H7 (cell line): ENCODE data around the gene AKT1S1. TPM values are rescaled to one million over a fixed set of nuclear protein-coding genes. Genes with fewer than 3 reads are reported as not detected.

Experiments used
- DNase-seq: peaks from one replicate; pipeline ENCODE4 v3.0.0; 2012
- H3K27me3 ChIP-seq: 2 replicates; pipeline ENCODE4 v1.6.0; 2011; ENCODE audit warnings: mild to moderate bottlenecking, low read length; ENCODE audit not compliant: control insufficient read depth, insufficient read depth
- H3K36me3 ChIP-seq: replicated peaks from 2 replicates; pipeline ENCODE4 v1.5.1; 2011; ENCODE audit warnings: low read length; ENCODE audit not compliant: control insufficient read depth, insufficient read depth
- H3K4me3 ChIP-seq: 2 replicates; pipeline ENCODE4 v1.5.1; 2011; ENCODE audit warnings: low read depth, mild to moderate bottlenecking, control low read depth, low read length, moderate library complexity; ENCODE audit not compliant: insufficient read depth
- total RNA-seq: library from RNA; depleted of rRNA; stranded (reverse); fragments of >200 nt; shearing (Covaris generic); gene quantifications from 2 replicates; pipeline ENCODE4 v1.2.3, GENCODE V29; 2014

Gene AKT1S1
- total RNA-seq, 1 experiment from 2014 or later: 12.9 TPM

DNA sequence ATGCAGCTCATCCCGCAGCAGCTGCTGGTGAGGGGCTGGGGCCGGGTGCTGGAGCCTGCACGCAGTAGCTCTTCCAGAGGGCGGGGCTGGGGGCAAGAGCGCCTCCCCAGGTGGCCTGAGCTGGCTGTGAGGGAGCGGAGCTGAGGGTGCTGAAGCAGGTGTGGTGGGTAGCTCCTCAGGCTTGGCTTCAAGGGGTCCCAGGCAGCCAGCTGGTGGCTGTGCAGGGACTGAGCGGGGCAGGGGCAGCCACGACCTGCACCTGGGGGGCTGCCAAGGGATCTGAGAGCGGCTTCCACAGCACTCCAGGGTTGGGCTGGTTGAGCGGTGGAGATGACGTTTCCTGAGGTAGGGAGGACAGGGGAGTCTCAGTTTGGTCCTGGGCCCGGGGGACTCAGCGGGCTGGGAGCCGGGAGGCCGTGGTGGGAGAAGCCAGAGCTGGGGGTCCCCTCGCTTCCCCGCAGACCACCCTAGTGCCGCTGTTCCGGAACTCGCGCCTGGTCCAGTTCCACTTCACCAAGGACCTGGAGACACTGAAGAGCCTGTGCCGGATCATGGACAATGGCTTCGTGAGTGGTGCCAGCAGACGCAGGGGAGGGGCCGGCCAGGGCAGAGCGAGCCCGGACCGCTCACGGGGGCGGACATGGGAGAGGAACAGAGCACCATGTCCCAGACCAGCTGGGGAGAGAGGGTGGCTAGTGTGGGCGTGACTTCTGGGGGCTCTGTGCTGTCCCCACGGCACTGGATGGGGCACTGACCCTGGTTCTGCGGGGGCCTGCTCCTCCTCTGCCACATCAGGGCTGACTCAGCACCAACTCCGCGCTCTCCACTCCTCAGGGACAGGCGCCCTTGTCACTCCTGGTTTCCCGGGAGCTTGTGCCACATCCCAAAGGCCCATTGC, 18.8 kb downstream of the AKT1S1 start:
- DNase-seq: peak; percentile 67

DNA sequence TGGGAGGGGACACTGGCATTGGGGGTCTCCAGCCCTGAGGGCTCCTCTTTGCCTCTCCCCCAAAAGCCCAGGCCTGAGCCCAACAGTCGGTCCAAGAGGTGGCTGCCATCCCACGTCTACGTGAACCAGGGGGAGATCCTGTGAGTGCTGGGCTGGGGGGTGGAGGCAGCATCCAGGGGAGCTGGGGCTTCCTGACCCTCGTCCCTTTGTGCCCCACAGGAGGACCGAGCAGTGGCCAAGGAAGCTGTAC, 19.4 kb downstream of the AKT1S1 start:
- Histone ChIP-seq H3K36me3 (peaks cover 23% of the 10 kb centered on the region), H3K27me3 (no peaks in the 10 kb centered on the region), H3K4me3 (no peak overlapping the region)
- no peak for DNase-seq

More for the DNA sequence above, 18.8 kb downstream of the AKT1S1 start:
- H3K27me3 ChIP-seq: no peaks in the 10 kb centered on the region
- no peak overlapping the region for H3K4me3 ChIP-seq
- H3K36me3 ChIP-seq: peaks cover 24% of the 10 kb centered on the region

DNA sequence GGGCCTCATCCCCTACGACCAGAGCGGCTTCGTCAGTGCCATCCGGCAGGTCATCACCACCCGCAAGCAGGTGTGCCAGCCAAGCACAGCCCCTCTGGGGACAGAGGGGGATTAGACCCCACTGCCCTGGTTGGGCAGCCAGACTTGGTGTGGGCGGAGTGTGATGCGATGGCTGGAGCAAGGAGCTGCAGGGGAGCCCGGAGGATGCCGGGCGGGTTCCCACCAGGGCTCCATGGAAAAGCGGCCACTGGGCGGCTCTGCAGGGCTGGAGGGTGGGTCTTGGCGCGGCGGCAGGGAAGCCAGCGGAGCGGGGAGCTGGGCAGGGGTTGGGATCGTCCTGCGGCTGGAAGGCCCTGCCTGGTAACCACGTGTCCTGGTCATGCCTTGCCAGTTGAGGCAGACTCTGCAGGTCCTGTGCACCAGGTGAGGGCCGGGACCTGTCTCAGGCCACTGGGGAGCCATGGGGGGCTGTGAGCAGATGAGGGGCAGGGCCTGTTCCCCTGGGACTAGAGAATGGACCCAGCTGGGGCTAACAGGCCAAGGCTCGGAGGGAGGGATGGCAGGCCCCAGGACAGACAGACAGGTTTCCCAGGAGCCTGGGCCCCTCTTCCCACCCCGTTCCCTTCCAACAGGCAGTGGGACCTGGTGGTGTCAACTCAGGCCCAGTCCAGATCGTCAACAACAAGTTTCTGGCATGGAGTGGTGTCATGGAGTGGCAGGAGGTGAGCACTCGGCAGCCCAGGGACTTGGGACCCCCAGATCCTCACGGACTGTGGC, 19.9 kb downstream of the AKT1S1 start:
- Histone ChIP-seq H3K27me3 (no peaks in the 10 kb centered on the region), H3K36me3 (peaks cover 27% of the 10 kb centered on the region), H3K4me3 (no peak overlapping the region)
- DNase-seq: peak; percentile 74

DNA sequence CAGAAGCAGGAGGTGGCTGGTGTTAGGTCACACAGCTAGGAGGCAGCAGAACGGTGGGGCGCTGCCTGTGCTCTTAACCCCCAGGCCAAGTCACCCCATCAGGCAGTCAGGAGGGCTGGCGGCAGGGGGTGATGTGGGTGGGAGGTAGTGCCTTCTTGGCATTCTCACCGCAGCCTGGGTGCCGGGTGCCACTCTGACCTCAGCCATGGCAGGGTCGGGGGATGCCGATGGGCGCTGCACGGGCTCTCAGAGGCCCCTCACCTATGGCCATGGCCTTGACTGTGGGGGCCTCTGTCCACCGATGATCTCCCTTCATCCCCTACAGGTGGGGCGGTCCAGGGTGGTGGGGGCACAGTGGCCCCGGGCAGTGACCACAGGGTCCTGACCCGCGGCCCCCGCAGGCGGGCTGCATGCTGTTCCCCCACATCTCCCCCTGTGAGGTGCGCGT, 20.6 kb downstream of the AKT1S1 start:
- Histone ChIP-seq H3K27me3 (no peaks in the 10 kb centered on the region), H3K4me3 (no peak overlapping the region), H3K36me3 (peaks cover 27% of the 10 kb centered on the region)
- peak; percentile 58 for DNase-seq

DNA sequence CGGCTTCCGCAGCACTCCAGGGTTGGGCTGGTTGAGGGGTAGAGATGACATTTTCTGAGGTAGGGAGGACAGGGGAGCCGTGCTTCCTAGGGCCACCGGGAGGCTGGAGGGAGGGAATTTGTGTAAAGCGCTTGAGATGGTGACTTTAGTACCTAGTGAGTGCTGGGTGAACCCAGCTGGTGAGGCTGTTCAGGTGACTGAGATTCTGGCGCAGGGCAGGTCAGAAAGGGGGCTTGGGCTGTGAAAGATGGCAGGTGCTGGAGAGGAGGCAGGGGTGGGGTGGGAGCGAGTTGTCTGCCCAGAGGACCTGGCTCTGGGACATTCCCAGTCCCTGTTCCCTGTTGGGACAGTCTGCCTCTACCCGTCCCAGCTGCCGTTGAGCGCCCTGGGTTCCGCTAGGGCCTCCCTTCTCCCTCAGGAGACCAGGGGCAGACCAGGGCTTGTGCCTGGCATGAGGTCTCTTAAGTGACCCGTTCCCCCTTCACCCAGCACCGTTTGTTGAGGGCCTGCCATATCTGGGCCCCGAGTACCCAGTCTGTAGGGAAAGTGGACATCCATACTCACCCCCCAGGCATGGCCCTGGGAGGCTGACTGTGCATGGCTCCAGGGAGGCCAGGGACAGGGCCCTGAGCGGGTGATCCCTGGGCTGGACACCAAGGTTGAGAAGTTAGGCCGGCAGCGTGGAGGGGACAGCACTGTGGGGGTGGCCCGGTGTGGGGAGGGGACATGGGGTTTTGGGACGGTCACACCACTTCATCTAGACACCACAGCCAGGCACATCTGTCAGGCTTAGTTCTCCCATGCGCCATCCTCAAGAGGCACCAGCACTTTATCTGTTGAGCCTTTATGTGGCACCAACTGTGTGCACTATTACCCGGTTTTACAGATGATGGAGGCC, 21.2 kb downstream of the AKT1S1 start:
- DNase-seq: peak; percentile 55

DNA sequence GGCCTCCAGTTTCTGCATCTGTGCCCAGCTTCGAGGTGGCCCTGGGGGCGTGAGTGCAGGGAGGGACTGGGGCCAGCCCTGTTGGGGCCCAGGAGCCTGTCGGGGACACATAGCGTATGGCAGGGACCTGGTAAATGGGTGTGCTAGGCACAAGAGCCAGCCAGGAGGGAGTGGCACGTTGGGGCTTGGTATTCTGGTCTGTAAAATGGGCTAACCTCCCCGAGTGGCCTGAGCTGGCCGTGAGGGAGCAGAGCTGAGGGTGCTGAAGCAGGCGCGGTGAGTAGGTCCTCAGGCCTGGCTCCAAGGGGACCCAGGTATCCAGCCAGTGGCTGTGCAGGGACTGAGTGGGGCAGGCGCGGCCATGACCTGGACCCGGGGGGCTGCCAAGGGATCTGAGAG, 21.9 kb downstream of the AKT1S1 start:
- DNase-seq: peak; percentile 52
- H3K4me3 ChIP-seq: no peak overlapping the region
- peaks cover 22% of the 10 kb centered on the region for H3K36me3 ChIP-seq
- H3K27me3 ChIP-seq: no peaks in the 10 kb centered on the region

More for the DNA sequence above, 21.2 kb downstream of the AKT1S1 start:
- peaks cover 25% of the 10 kb centered on the region for H3K36me3 ChIP-seq
- no peaks in the 10 kb centered on the region for H3K27me3 ChIP-seq
- H3K4me3 ChIP-seq: no peak overlapping the region

DNA sequence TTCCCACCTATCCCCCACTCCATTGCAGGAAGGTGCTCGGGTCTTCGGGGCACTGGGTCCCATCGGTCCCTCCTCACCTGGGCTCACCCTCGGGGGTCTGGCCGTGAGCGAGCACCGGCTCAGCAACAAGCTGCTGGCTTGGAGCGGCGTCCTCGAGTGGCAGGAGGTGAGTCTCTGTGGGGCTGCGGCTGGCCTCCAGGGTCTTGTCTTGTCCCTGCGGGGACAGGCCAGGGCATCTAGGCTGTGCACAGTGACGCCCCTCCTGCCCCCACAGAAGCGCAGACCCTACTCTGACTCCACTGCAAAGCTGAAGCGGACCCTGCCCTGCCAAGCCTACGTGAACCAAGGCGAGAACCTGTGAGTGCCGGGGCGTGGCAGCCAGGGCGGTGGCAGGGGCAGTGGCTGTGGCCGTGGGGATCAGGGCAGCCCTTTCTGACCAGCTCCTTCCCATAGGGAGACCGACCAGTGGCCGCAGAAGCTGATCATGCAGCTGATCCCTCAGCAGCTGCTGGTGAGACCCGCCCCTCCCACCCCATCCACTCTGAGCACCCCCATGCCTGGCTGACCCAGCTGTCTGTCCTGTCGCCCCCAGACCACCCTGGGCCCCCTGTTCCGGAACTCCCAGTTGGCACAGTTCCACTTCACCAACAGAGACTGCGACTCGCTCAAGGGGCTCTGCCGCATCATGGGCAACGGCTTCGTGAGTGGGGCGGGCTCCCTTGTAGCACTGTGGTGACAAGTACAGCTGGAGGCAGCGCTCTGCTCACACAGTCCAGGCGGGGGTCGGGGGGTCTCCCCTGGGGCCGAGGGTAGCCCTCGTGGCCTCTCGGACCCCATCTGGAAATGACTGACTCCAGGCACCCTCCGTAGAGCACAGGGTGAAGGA, 22.5 kb downstream of the AKT1S1 start:
- peaks cover 17% of the 10 kb centered on the region for H3K36me3 ChIP-seq
- DNase-seq: peak; percentile 41
- no peaks in the 10 kb centered on the region for H3K27me3 ChIP-seq
- no peak overlapping the region for H3K4me3 ChIP-seq

DNA sequence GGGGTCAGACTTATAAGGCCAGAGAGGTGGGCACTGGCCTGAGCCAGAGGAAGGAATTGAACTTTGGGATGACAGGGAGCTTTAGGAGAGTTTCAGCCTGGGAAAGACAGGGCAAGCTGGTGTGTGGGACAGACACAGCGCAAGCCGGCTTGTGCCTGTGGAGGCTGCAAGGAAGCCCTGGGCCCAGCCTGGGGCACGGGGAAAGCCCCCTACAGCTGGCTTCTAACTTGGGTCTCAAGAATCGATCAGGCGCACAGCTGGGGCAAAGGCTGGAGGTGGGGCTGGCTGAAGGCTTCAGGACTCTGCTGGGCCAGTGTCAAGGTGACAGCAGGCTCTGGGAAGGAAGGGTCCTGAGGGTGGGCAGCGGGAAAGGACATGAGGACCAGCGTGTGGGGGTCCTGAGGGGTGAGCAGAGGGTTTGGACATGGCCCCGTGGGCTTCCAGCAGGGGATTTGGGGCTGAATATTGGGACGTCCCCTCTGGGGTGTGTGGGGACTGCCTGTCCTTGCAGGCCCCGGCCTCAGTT, 23.2 kb downstream of the AKT1S1 start:
- peak; percentile 41 for DNase-seq
- H3K27me3 ChIP-seq: no peaks in the 10 kb centered on the region
- H3K4me3 ChIP-seq: no peak overlapping the region
- H3K36me3 ChIP-seq: peaks cover 17% of the 10 kb centered on the region

DNA sequence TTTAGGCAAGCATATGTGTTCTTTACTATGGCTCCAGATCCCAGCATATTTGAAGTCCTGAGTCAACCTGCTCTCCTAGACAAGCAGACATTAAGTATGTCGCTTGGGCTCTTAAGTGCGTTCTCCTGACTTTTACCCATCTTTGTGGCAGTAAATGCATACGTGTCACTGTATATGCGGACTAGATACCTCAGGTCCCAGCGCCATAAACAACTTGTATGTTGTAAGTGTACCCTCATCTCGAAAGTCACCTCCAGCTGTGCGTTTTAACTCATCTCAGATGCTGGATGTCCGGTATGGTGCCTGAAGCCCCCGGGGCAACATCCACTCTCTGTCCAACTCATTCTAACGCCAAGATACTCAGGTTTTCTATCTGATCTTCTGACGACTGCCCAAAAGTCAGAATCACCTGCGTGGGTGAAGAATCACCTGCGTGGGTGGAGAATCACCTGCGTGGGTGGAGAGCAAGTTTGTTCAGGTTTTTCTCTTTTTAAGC, 24.5 kb downstream of the AKT1S1 start:
- no peaks in the 10 kb centered on the region for H3K27me3 ChIP-seq
- peaks cover 14% of the 10 kb centered on the region for H3K36me3 ChIP-seq
- H3K4me3 ChIP-seq: no peak overlapping the region
- no peak for DNase-seq

DNA sequence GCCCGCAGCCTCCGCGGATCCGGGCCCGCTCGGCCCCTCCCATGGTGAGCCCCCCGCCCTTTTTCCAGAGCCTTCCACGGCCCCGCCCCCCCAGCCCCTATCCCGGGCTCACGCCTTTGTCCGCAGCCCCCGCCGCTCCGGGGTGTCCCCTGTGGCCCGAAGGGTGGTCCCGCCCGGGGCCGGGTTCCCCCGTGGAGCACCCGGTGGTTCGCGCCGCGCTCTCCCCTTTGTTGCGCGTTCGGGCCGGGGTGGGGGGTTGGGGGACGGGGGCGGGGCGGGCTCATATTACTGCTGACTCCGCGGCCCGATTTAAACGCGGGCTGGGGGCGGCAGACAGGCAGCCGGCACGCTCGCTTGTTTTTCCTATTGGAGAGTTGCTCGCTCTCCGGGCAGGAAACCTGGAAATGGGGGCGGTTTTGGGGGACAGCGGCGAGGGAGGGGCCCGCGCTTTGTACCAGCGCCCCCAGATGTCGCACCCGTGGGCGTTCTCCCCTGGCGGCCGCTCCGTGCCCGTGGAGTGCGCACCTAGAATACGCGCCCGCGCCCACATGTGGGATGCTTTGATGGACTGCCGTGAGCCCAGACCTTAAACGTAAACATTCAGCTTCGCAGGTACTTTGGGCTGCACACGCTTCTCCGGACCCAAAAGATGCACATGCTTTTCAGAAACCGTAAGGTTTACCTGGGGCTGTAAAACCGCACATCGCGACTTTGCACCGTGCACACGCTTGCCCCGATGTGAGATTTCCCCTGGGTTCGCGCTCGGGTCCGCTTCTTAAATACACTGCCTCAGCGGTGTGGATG, 25.5 kb downstream of the AKT1S1 start:
- peak; percentile 97 for DNase-seq
- Histone ChIP-seq H3K4me3 (peak overlapping the region; percentile 48), H3K36me3 (peaks cover 12% of the 10 kb centered on the region), H3K27me3 (no peaks in the 10 kb centered on the region)

DNA sequence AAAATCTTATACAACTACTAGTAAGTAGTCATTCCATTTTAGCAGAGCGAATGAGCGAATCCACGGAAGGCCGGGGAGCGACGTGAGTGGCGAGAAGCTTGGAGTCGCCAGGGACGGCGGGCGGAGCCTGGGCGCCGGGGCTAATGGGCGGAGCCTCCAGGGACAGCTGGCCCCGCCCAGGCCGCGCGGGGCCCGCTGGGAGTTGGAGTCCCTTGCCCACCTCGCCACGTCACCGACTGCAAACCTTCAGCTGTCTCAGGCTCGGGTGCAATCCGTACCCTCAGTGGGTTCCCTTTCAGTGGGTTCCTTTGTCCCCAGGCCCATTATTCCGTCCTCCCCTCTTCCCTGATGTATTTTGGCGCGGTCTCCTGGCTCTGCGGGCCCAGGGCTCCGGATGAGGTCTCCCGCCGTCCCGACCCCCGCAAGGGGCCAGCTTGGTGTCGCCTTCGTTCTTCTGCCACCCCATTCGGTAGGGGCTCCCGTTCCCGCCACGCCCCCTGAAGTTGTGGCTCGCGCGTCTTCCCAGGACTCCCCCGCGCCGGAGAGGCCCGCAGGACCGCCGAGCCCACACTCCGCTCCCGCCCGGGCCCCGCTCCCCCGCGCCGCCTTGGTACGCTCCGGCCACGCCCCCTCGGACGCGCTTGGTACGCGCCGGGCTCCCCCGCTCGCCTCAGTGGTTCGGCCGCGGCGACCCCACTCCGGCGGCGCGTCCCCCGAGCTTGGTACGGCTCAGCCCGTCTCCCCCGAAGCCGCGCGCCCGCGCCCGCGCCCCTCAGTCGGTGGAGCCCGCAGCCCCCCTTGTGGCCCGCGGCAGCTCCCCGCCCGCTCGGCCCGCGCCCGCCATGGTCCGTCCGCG, 26.4 kb downstream of the AKT1S1 start, which contains the start of gene PTOV1:
TSS of gene PTOV1 (plus strand) at position 673 of the 856 bp plus-strand sequence.
- peak; percentile 100 for DNase-seq
- H3K27me3 ChIP-seq: no peaks in the 10 kb centered on the region
- H3K4me3 ChIP-seq: peak within 1 kb of the TSS; percentile 48
- peaks cover 11% of the 10 kb centered on the region for H3K36me3 ChIP-seq

DNA sequence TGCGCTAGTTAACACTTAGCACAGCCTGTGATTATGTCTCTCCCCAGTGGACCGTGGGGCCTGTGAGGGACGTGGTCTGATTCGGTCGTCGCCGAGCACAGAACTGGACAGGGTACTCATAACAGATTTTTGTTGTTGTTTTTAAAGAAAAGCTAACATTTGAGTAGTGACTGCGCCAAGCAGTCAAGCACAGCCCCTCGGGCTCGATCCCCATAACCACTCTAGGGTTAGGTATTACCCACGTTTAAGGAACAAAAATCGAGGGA, 27.0 kb downstream of the AKT1S1 start:
- no peak for DNase-seq
- Histone ChIP-seq H3K36me3 (peaks cover 8% of the 10 kb centered on the region), H3K27me3 (no peaks in the 10 kb centered on the region), H3K4me3 (peak overlapping the region; percentile 48)
